Amygdala (tissue), 56 donors: Measurements from ENCODE around the gene FHIT.

Source experiments
- DNase-seq, 56 donors: peaks; one replicate each; lab custom pipeline; 2025; lab: John Stamatoyannopoulos, UW

Gene FHIT

GRCh38 chr3:60101621-60102020 lies 1149.6 kb downstream of the FHIT start:
- no peak for DNase-seq

- DNase-seq, result no peak
Observed at GRCh38 chr3:60096403-60096802, 1154.8 kb downstream of the FHIT start.

- no peak for DNase-seq
Observed at GRCh38 chr3:60095930-60096329, 1155.3 kb downstream of the FHIT start.

- no peak for DNase-seq
Observed at GRCh38 chr3:60095516-60095915, 1155.7 kb downstream of the FHIT start.

- DNase-seq, result no peak
Observed at GRCh38 chr3:60094392-60094947, 1156.8 kb downstream of the FHIT start.

GRCh38 chr3:60090548-60090947 lies 1160.7 kb downstream of the FHIT start:
- no peak for DNase-seq

- no peak for DNase-seq
Observed at GRCh38 chr3:60086811-60087210, 1164.4 kb downstream of the FHIT start.

GRCh38 chr3:60085649-60086048 lies 1165.6 kb downstream of the FHIT start:
- no peak for DNase-seq

GRCh38 chr3:60081381-60082095 lies 1169.7 kb downstream of the FHIT start:
- no peak for DNase-seq

- DNase-seq, result no peak
Observed at GRCh38 chr3:60080648-60081047, 1170.6 kb downstream of the FHIT start.

- no peak for DNase-seq
Observed at GRCh38 chr3:60079076-60079475, 1172.2 kb downstream of the FHIT start.

GRCh38 chr3:60076331-60076730 lies 1174.9 kb downstream of the FHIT start:
- DNase-seq, result no peak

- no peak for DNase-seq
Observed at GRCh38 chr3:60073942-60074341, 1177.3 kb downstream of the FHIT start.

- no peak for DNase-seq
Observed at GRCh38 chr3:60073228-60073627, 1178.0 kb downstream of the FHIT start.

- no peak for DNase-seq
Observed at GRCh38 chr3:60070366-60070765, 1180.9 kb downstream of the FHIT start.

GRCh38 chr3:60065227-60065868 lies 1185.9 kb downstream of the FHIT start:
- no peak for DNase-seq

GRCh38 chr3:60064210-60065178 lies 1186.8 kb downstream of the FHIT start:
- DNase-seq, result peak in 3 of 56 donors; percentile 0 to 7 (median 2)

- DNase-seq, result no peak
Observed at GRCh38 chr3:60056404-60056803, 1194.8 kb downstream of the FHIT start.

GRCh38 chr3:60055765-60056164 lies 1195.5 kb downstream of the FHIT start:
- DNase-seq, result no peak

- DNase-seq, result no peak
Observed at GRCh38 chr3:60053526-60054265, 1197.6 kb downstream of the FHIT start.
